Left ventricle myocardium inferior (tissue), 1 donor: ENCODE measurements around the gene PDGFC. TPM values are rescaled to one million over a fixed set of nuclear protein-coding genes. Genes with fewer than 3 reads are reported as not detected.

ENCODE experiments used
- DNase-seq: peaks from one replicate; pipeline ENCODE4 v3.0.0-alpha.2; 2020
- H3K27ac ChIP-seq: fragments of 200-600 bp; replicated peaks from 2 replicates; pipeline ENCODE4 v1.8.0; 2021
- H3K27me3 ChIP-seq: fragments of 200-600 bp; 2 replicates; pipeline ENCODE4 v1.8.0; 2021; ENCODE audit warnings: low read depth
- H3K36me3 ChIP-seq: fragments of 200-600 bp; 2 replicates; pipeline ENCODE4 v1.8.0; 2021
- H3K4me1 ChIP-seq: fragments of 200-600 bp; 2 replicates; pipeline ENCODE4 v1.8.0; 2021
- H3K4me3 ChIP-seq: fragments of 200-600 bp; 2 replicates; pipeline ENCODE4 v1.8.0; 2021; ENCODE audit warnings: mild to moderate bottlenecking, moderate library complexity
- H3K9me3 ChIP-seq: fragments of 200-600 bp; replicated peaks from 2 replicates; pipeline ENCODE4 v1.8.0; 2021
- intact Hi-C: fragments of 100-400 bp; cut with micrococcal nuclease; formaldehyde crosslinking; loops from one replicate; pipeline ENCODE4 v1.11.0; 2022
- total RNA-seq: library from RNA; stranded (reverse); fragmentation: NEBNext Ultra II Directional; extraction: Animal tissue kit (Norgen Biotek cat#: 25700); gene quantifications from one replicate; pipeline ENCODE4 v1.2.1, GENCODE V29; 2021
- TF ChIP-seq, protein P1 (sequence below): fragments of 200-600 bp; IDR thresholded peaks from 2 replicates; pipeline ENCODE4 v1.8.0; 2021; ENCODE audit warnings: antibody characterized with exemption, mild to moderate bottlenecking, borderline replicate concordance
- donor health status: DM: no; HTN: yes; CAD: no; lungs with severe emphysema.

Gene PDGFC
- total RNA-seq, 1 donor from 2014 or later: 12.9 TPM

DNA sequence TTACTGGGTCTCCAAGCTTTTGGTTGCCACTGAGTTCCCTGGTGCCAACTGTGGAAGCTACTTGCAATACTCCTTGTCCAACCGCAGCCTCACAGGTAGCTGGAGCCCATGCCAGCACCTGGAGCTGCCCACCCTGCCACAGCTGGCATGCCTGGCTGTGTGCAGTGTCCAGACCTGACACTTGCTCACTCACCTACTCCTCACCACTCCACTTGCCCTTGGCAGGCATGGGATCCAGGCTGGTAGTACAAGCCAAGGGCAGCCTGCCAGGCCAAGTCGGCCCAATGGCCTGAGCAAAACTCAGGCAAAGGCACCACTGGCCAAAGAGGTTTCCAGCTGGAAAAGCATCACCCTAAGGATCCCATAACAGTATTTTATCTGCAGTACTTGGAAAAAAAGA is 246.3 kb downstream of the PDGFC start:
- Histone ChIP-seq H3K4me3 (no peak overlapping the region), H3K4me1 (no peaks in the 10 kb centered on the region), H3K9me3 (no peaks in the 10 kb centered on the region), H3K27ac (no peak overlapping the region), H3K36me3 (no peaks in the 10 kb centered on the region), H3K27me3 (no peaks in the 10 kb centered on the region)
- intact Hi-C loops: no loop called here
- DNase-seq: peak; percentile 51
- TF ChIP-seq, protein P1, sequence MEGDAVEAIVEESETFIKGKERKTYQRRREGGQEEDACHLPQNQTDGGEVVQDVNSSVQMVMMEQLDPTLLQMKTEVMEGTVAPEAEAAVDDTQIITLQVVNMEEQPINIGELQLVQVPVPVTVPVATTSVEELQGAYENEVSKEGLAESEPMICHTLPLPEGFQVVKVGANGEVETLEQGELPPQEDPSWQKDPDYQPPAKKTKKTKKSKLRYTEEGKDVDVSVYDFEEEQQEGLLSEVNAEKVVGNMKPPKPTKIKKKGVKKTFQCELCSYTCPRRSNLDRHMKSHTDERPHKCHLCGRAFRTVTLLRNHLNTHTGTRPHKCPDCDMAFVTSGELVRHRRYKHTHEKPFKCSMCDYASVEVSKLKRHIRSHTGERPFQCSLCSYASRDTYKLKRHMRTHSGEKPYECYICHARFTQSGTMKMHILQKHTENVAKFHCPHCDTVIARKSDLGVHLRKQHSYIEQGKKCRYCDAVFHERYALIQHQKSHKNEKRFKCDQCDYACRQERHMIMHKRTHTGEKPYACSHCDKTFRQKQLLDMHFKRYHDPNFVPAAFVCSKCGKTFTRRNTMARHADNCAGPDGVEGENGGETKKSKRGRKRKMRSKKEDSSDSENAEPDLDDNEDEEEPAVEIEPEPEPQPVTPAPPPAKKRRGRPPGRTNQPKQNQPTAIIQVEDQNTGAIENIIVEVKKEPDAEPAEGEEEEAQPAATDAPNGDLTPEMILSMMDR: no peak

DNA sequence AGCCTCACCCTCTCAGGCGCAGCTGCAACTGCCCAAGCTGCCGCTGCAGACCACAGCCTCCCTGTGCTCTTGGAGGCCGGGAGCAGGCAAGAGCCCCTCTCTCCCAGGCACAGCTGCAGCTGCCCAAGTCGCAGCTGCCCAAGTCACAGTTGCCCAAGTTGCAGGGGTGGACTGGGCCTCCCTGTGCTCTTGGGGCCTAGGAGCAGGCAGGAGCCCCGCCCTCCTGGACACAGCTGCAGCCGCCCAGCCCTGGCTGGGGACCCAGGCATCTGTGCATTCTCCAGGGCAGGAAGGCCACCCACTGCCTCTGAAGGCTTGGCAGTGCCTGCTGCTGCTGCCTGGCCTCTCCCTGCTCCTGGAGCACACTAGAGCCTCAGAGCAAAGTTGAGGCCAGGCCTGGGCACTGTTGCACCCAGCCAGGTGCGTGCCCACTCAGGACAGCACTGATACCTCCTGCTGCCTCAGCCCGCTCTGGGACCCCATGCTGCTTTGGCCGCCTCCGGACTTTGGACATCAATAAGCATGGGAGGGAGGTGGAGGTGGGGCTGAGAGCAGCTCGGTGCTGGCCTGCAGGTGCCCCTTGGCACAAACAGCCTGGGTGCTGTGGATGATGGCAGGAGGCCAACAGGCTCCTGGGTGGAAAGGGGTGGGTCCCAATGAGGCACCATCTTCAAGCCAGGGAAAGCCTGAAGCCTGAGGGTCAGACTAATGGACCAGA is 247.5 kb downstream of the PDGFC start:
- H3K27me3 ChIP-seq: no peaks in the 10 kb centered on the region
- DNase-seq: no peak
- no peak overlapping the region for H3K27ac ChIP-seq
- TF ChIP-seq, protein P1: no peak
- no peaks in the 10 kb centered on the region for H3K36me3 ChIP-seq
- intact Hi-C loops: no loop called here
- H3K9me3 ChIP-seq: no peaks in the 10 kb centered on the region
- H3K4me1 ChIP-seq: no peaks in the 10 kb centered on the region
- no peak overlapping the region for H3K4me3 ChIP-seq

DNA sequence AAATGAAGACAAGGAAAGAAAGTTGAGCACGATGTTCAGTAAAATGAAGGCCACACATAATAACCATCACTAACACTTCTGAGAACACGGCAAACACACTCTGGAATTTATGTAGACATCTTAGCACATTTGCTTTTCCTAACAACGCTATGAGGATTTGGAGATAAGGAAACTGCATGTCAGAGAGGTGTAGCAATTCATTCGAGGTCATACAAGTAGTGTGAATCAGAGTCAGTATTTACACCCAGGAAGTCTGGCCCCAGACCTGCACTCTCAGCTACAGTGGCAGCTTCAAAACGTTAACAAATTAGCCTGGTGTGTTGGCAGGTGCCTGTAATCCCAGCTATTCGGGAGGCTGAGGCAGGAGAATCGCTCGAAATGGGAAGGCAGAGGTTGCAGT is 253.4 kb downstream of the PDGFC start:
- DNase-seq: no peak
- H3K4me3 ChIP-seq: no peak overlapping the region
- no peak overlapping the region for H3K27ac ChIP-seq
- no peaks in the 10 kb centered on the region for H3K27me3 ChIP-seq
- no peaks in the 10 kb centered on the region for H3K4me1 ChIP-seq
- no peaks in the 10 kb centered on the region for H3K36me3 ChIP-seq
- no peaks in the 10 kb centered on the region for H3K9me3 ChIP-seq
- intact Hi-C loops: no loop called here
- TF ChIP-seq, protein P1: no peak

DNA sequence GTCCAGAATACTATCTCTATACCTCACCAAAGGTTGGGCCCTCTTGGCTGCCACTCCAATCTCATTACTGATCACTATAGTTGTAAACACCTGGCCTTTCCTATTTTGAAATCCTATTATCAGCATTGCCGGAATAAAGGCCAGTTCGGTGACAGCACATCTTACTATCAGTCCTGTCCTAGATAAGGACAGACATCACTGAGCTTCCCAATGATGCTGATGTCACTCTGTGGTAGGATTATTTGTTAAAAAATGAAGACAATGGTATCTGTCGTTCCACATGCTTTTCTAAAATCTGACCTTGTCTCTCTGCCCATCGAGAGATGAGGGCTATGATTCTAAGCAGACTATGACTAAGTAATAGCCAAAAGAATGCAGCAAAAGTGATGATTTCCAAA is 260.4 kb downstream of the PDGFC start:
- intact Hi-C loops: no loop called here
- TF ChIP-seq, protein P1: no peak
- H3K4me3 ChIP-seq: no peak overlapping the region
- no peak for DNase-seq
- no peaks in the 10 kb centered on the region for H3K27me3 ChIP-seq
- H3K36me3 ChIP-seq: no peaks in the 10 kb centered on the region
- no peaks in the 10 kb centered on the region for H3K4me1 ChIP-seq
- no peaks in the 10 kb centered on the region for H3K9me3 ChIP-seq
- no peak overlapping the region for H3K27ac ChIP-seq

Other genes with a start within 250 kb of the PDGFC start
- 12.0 TPM for gene GLRB, start 104.4 kb upstream of the PDGFC start, total RNA-seq
- gene GRIA2, start 248.9 kb upstream of the PDGFC start, total RNA-seq: not detected